ENCODE results near the gene ZNF558. TPM values are rescaled to one million over a fixed set of nuclear protein-coding genes. Genes with fewer than 3 reads are reported as not detected.

ZNF558 gene
- 11.7 TPM for polyA plus RNA-seq (2013, experiment 1 of 2)
- polyA plus RNA-seq (2013, experiment 2 of 2), result 13.0 TPM

GRCh38 chr19:8832132-8833021 is at the start of gene ZNF558, which contains the start of gene MBD3L1:
TSS of gene ZNF558 (minus strand) at chr19:8832304. CDS start at chr19:8822659, 9,645 bp downstream.
TSS of gene MBD3L1 (plus strand) at chr19:8832377. CDS start at chr19:8842679, 10,302 bp downstream.
- 43 to 46% methylated on average over 31 to 64 of the region's 78 CpGs for WGBS, 2 experiments (ENCODE audit: insufficient coverage in 2 of 2)
- H3K4me3 ChIP-seq (ENCODE audit: extremely low read depth, insufficient read depth, low read length, poor library complexity, severe bottlenecking), result peak within 1 kb of the TSS; percentile 52
- H3K4me1 ChIP-seq (ENCODE audit: control insufficient read depth, insufficient read depth, low read length, poor library complexity, severe bottlenecking), result no peaks in the 10 kb centered on the region
- peaks cover 21% of the 10 kb centered on the region for H3K9me3 ChIP-seq (ENCODE audit: control insufficient read depth, low read length)
- H3K36me3 ChIP-seq (ENCODE audit: control insufficient read depth, insufficient read depth, low read length), result no peaks in the 10 kb centered on the region
- H3K27ac ChIP-seq (ENCODE audit: low read depth, low read length, severe bottlenecking), result peak within 1 kb of the TSS; percentile 73

- no peaks in the 10 kb centered on the region for H3K36me3 ChIP-seq (ENCODE audit: control insufficient read depth, insufficient read depth, low read length)
- H3K27ac ChIP-seq (ENCODE audit: low read depth, low read length, severe bottlenecking), result no peak overlapping the region
- H3K4me1 ChIP-seq (ENCODE audit: control insufficient read depth, insufficient read depth, low read length, poor library complexity, severe bottlenecking), result no peaks in the 10 kb centered on the region
- no peak overlapping the region for H3K4me3 ChIP-seq (ENCODE audit: extremely low read depth, insufficient read depth, low read length, poor library complexity, severe bottlenecking)
- peaks cover 59% of the 10 kb centered on the region for H3K9me3 ChIP-seq (ENCODE audit: control insufficient read depth, low read length)
Measured at GRCh38 chr19:8881512-8881911, 49.4 kb upstream of the ZNF558 start.

GRCh38 chr19:8880868-8881488 is 48.9 kb upstream of the ZNF558 start:
- WGBS, 2 experiments (ENCODE audit: insufficient coverage in 2 of 2), result 0% methylated on average over 1 of the region's 2 CpGs; no CpG with 5 or more reads in 1 of the 2 experiments
- Histone ChIP-seq H3K4me1 (ENCODE audit: control insufficient read depth, insufficient read depth, low read length, poor library complexity, severe bottlenecking) (no peaks in the 10 kb centered on the region), H3K27ac (ENCODE audit: low read depth, low read length, severe bottlenecking) (no peak overlapping the region), H3K9me3 (ENCODE audit: control insufficient read depth, low read length) (peaks cover 54% of the 10 kb centered on the region), H3K4me3 (ENCODE audit: extremely low read depth, insufficient read depth, low read length, poor library complexity, severe bottlenecking) (no peak overlapping the region), H3K36me3 (ENCODE audit: control insufficient read depth, insufficient read depth, low read length) (no peaks in the 10 kb centered on the region)

GRCh38 chr19:8877854-8878705 is 46.0 kb upstream of the ZNF558 start:
- WGBS, 2 experiments (ENCODE audit: insufficient coverage in 2 of 2), result 33% methylated on average over 1 of the region's 6 CpGs; no CpG with 5 or more reads in 1 of the 2 experiments
- H3K4me1 ChIP-seq (ENCODE audit: control insufficient read depth, insufficient read depth, low read length, poor library complexity, severe bottlenecking), result no peaks in the 10 kb centered on the region

GRCh38 chr19:8866344-8866743 is 34.2 kb upstream of the ZNF558 start:
- H3K9me3 ChIP-seq (ENCODE audit: control insufficient read depth, low read length), result peaks cover 58% of the 10 kb centered on the region
- H3K27ac ChIP-seq (ENCODE audit: low read depth, low read length, severe bottlenecking), result no peak overlapping the region
- H3K36me3 ChIP-seq (ENCODE audit: control insufficient read depth, insufficient read depth, low read length), result no peaks in the 10 kb centered on the region
- no peak overlapping the region for H3K4me3 ChIP-seq (ENCODE audit: extremely low read depth, insufficient read depth, low read length, poor library complexity, severe bottlenecking)
- H3K4me1 ChIP-seq (ENCODE audit: control insufficient read depth, insufficient read depth, low read length, poor library complexity, severe bottlenecking), result no peaks in the 10 kb centered on the region

More at GRCh38 chr19:8877854-8878705, 46.0 kb upstream of the ZNF558 start:
- H3K36me3 ChIP-seq (ENCODE audit: control insufficient read depth, insufficient read depth, low read length), result no peaks in the 10 kb centered on the region
- H3K4me3 ChIP-seq (ENCODE audit: extremely low read depth, insufficient read depth, low read length, poor library complexity, severe bottlenecking), result no peak overlapping the region
- H3K27ac ChIP-seq (ENCODE audit: low read depth, low read length, severe bottlenecking), result no peak overlapping the region
- peaks cover 49% of the 10 kb centered on the region for H3K9me3 ChIP-seq (ENCODE audit: control insufficient read depth, low read length)

GRCh38 chr19:8858260-8858659 is 26.2 kb upstream of the ZNF558 start:
- 70 to 83% methylated on average over 1 of the region's 3 CpGs for WGBS, 2 experiments (ENCODE audit: insufficient coverage in 2 of 2)
- no peaks in the 10 kb centered on the region for H3K4me1 ChIP-seq (ENCODE audit: control insufficient read depth, insufficient read depth, low read length, poor library complexity, severe bottlenecking)
- H3K27ac ChIP-seq (ENCODE audit: low read depth, low read length, severe bottlenecking), result no peak overlapping the region
- peaks cover 27% of the 10 kb centered on the region for H3K9me3 ChIP-seq (ENCODE audit: control insufficient read depth, low read length)
- H3K36me3 ChIP-seq (ENCODE audit: control insufficient read depth, insufficient read depth, low read length), result no peaks in the 10 kb centered on the region
- no peak overlapping the region for H3K4me3 ChIP-seq (ENCODE audit: extremely low read depth, insufficient read depth, low read length, poor library complexity, severe bottlenecking)

- H3K9me3 ChIP-seq (ENCODE audit: control insufficient read depth, low read length), result peaks cover 31% of the 10 kb centered on the region
- H3K36me3 ChIP-seq (ENCODE audit: control insufficient read depth, insufficient read depth, low read length), result no peaks in the 10 kb centered on the region
- no peaks in the 10 kb centered on the region for H3K4me1 ChIP-seq (ENCODE audit: control insufficient read depth, insufficient read depth, low read length, poor library complexity, severe bottlenecking)
- no CpG with 5 or more reads among the region's 3 CpGs for WGBS, 2 experiments (ENCODE audit: insufficient coverage in 2 of 2)
- no peak overlapping the region for H3K4me3 ChIP-seq (ENCODE audit: extremely low read depth, insufficient read depth, low read length, poor library complexity, severe bottlenecking)
- no peak overlapping the region for H3K27ac ChIP-seq (ENCODE audit: low read depth, low read length, severe bottlenecking)
Measured at GRCh38 chr19:8850488-8850887, 18.4 kb upstream of the ZNF558 start.

GRCh38 chr19:8849232-8849631 is 17.1 kb upstream of the ZNF558 start:
- Histone ChIP-seq H3K4me1 (ENCODE audit: control insufficient read depth, insufficient read depth, low read length, poor library complexity, severe bottlenecking) (no peaks in the 10 kb centered on the region), H3K36me3 (ENCODE audit: control insufficient read depth, insufficient read depth, low read length) (no peaks in the 10 kb centered on the region), H3K27ac (ENCODE audit: low read depth, low read length, severe bottlenecking) (no peak overlapping the region), H3K4me3 (ENCODE audit: extremely low read depth, insufficient read depth, low read length, poor library complexity, severe bottlenecking) (no peak overlapping the region), H3K9me3 (ENCODE audit: control insufficient read depth, low read length) (peaks cover 27% of the 10 kb centered on the region)
- 69% methylated on average over 2 of the region's 2 CpGs for WGBS, 2 experiments (ENCODE audit: insufficient coverage in 2 of 2)

- 57 to 66% methylated on average over 2 to 3 of the region's 3 CpGs for WGBS, 2 experiments (ENCODE audit: insufficient coverage in 2 of 2)
- Histone ChIP-seq H3K27ac (ENCODE audit: low read depth, low read length, severe bottlenecking) (no peak overlapping the region), H3K4me3 (ENCODE audit: extremely low read depth, insufficient read depth, low read length, poor library complexity, severe bottlenecking) (no peak overlapping the region), H3K36me3 (ENCODE audit: control insufficient read depth, insufficient read depth, low read length) (no peaks in the 10 kb centered on the region), H3K9me3 (ENCODE audit: control insufficient read depth, low read length) (peaks cover 27% of the 10 kb centered on the region), H3K4me1 (ENCODE audit: control insufficient read depth, insufficient read depth, low read length, poor library complexity, severe bottlenecking) (no peaks in the 10 kb centered on the region)
Measured at GRCh38 chr19:8846819-8847218, 14.7 kb upstream of the ZNF558 start.

GRCh38 chr19:8840708-8841107 is 8.6 kb upstream of the ZNF558 start:
- H3K4me1 ChIP-seq (ENCODE audit: control insufficient read depth, insufficient read depth, low read length, poor library complexity, severe bottlenecking), result no peaks in the 10 kb centered on the region
- H3K36me3 ChIP-seq (ENCODE audit: control insufficient read depth, insufficient read depth, low read length), result no peaks in the 10 kb centered on the region
- no peak overlapping the region for H3K27ac ChIP-seq (ENCODE audit: low read depth, low read length, severe bottlenecking)
- WGBS, 2 experiments (ENCODE audit: insufficient coverage in 2 of 2), result 86 to 92% methylated on average over 3 to 5 of the region's 5 CpGs
- H3K9me3 ChIP-seq (ENCODE audit: control insufficient read depth, low read length), result peaks cover 37% of the 10 kb centered on the region
- no peak overlapping the region for H3K4me3 ChIP-seq (ENCODE audit: extremely low read depth, insufficient read depth, low read length, poor library complexity, severe bottlenecking)
